Parathyroid adenoma (tissue), 2 donors: ENCODE data around the gene DUSP28.
A peak's percentile ranks its signal among the peaks of the same experiment; 100 is the strongest.
"Not testable (repeated sequence)": the region's sequence is repeated elsewhere in the genome, so short reads cannot be mapped to it uniquely, and the experiment has no call there.

Experiments
- H2AFZ ChIP-seq: fragments of 300-600 bp; sonication (generic); one replicate; pipeline ENCODE4 v1.7.0; 2017; ENCODE audit warnings: antibody characterized with exemption, mild to moderate bottlenecking
- H3K27ac ChIP-seq: fragments of 300-600 bp; sonication (generic); one replicate; pipeline ENCODE4 v1.7.0; 2017
- H3K27me3 ChIP-seq: fragments of 300-600 bp; sonication (generic); one replicate; pipeline ENCODE4 v1.7.0; 2017; ENCODE audit warnings: low read length; ENCODE audit not compliant: control insufficient read depth, insufficient read depth
- H3K36me3 ChIP-seq: fragments of 300-600 bp; sonication (generic); one replicate; pipeline ENCODE4 v1.7.0; 2017; ENCODE audit warnings: low read length; ENCODE audit not compliant: control insufficient read depth, insufficient read depth
- H3K4me1 ChIP-seq: fragments of 300-600 bp; sonication (generic); one replicate; pipeline ENCODE4 v1.7.0; 2017; ENCODE audit warnings: control low read depth
- H3K4me2 ChIP-seq: fragments of 300-600 bp; sonication (generic); one replicate; pipeline ENCODE4 v1.7.0; 2017; ENCODE audit warnings: low read length
- H3K4me3 ChIP-seq: fragments of 300-600 bp; sonication (generic); one replicate; pipeline ENCODE4 v1.7.0; 2017; ENCODE audit warnings: low read depth, low read length
- H3K79me2 ChIP-seq: fragments of 300-600 bp; sonication (generic); one replicate; pipeline ENCODE4 v1.7.0; 2017; ENCODE audit warnings: control low read depth
- H3K9ac ChIP-seq: fragments of 300-600 bp; sonication (generic); one replicate; pipeline ENCODE4 v1.7.0; 2017; ENCODE audit warnings: mild to moderate bottlenecking
- H3K9me3 ChIP-seq: fragments of 300-600 bp; sonication (generic); one replicate; pipeline ENCODE4 v1.7.0; 2017; ENCODE audit warnings: low read length; ENCODE audit not compliant: control insufficient read depth
- TF ChIP-seq, protein P1 (sequence below): fragments of 300-600 bp; sonication (generic); IDR thresholded peaks from one replicate; pipeline ENCODE4 v1.7.0; 2017; ENCODE audit warnings: antibody characterized with exemption, mild to moderate bottlenecking
- donor health status: primary hyperparathyroidism.

The DUSP28 gene

GRCh38 chr2:240558236-240558761 lies 1.9 kb upstream of the DUSP28 start:
- Histone ChIP-seq H3K4me2 (peak overlapping the region; percentile 63), H3K9me3 (no peaks in the 10 kb centered on the region), H3K27me3 (no peaks in the 10 kb centered on the region), H3K4me3 (peak overlapping the region; percentile 11), H3K79me2 (peaks cover 35% of the 10 kb centered on the region), H3K27ac (no peak overlapping the region), H3K36me3 (no peaks in the 10 kb centered on the region), H2AFZ (no peak overlapping the region), H3K4me1 (peaks cover 16% of the 10 kb centered on the region), H3K9ac (no peak overlapping the region)
- TF ChIP-seq, protein P1, sequence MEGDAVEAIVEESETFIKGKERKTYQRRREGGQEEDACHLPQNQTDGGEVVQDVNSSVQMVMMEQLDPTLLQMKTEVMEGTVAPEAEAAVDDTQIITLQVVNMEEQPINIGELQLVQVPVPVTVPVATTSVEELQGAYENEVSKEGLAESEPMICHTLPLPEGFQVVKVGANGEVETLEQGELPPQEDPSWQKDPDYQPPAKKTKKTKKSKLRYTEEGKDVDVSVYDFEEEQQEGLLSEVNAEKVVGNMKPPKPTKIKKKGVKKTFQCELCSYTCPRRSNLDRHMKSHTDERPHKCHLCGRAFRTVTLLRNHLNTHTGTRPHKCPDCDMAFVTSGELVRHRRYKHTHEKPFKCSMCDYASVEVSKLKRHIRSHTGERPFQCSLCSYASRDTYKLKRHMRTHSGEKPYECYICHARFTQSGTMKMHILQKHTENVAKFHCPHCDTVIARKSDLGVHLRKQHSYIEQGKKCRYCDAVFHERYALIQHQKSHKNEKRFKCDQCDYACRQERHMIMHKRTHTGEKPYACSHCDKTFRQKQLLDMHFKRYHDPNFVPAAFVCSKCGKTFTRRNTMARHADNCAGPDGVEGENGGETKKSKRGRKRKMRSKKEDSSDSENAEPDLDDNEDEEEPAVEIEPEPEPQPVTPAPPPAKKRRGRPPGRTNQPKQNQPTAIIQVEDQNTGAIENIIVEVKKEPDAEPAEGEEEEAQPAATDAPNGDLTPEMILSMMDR, result no peak

GRCh38 chr2:240559286-240559685 lies 871 bp upstream of the DUSP28 start:
- TF ChIP-seq, protein P1, result no peak

GRCh38 chr2:240560480-240561324 lies 545 bp downstream of the DUSP28 start:
- H3K4me3 ChIP-seq, result peak overlapping the region; percentile 80
- peaks cover 21% of the 10 kb centered on the region for H3K4me1 ChIP-seq
- H3K79me2 ChIP-seq, result peaks cover 26% of the 10 kb centered on the region
- H3K9me3 ChIP-seq, result no peaks in the 10 kb centered on the region
- peak overlapping the region; percentile 97 for H2AFZ ChIP-seq
- no peaks in the 10 kb centered on the region for H3K27me3 ChIP-seq
- H3K27ac ChIP-seq, result peak overlapping the region; percentile 89
- H3K4me2 ChIP-seq, result peak overlapping the region; percentile 80
- peak overlapping the region; percentile 93 for H3K9ac ChIP-seq
- TF ChIP-seq, protein P1, result peak; percentile 37
- H3K36me3 ChIP-seq, result no peaks in the 10 kb centered on the region

More at GRCh38 chr2:240559286-240559685, 871 bp upstream of the DUSP28 start:
- no peaks in the 10 kb centered on the region for H3K9me3 ChIP-seq
- peaks cover 31% of the 10 kb centered on the region for H3K79me2 ChIP-seq
- peaks cover 16% of the 10 kb centered on the region for H3K4me1 ChIP-seq
- H2AFZ ChIP-seq, result no peak overlapping the region
- peak overlapping the region; percentile 80 for H3K4me3 ChIP-seq
- H3K36me3 ChIP-seq, result no peaks in the 10 kb centered on the region
- no peaks in the 10 kb centered on the region for H3K27me3 ChIP-seq
- H3K9ac ChIP-seq, result no peak overlapping the region
- H3K4me2 ChIP-seq, result no peak overlapping the region
- no peak overlapping the region for H3K27ac ChIP-seq

DNA sequence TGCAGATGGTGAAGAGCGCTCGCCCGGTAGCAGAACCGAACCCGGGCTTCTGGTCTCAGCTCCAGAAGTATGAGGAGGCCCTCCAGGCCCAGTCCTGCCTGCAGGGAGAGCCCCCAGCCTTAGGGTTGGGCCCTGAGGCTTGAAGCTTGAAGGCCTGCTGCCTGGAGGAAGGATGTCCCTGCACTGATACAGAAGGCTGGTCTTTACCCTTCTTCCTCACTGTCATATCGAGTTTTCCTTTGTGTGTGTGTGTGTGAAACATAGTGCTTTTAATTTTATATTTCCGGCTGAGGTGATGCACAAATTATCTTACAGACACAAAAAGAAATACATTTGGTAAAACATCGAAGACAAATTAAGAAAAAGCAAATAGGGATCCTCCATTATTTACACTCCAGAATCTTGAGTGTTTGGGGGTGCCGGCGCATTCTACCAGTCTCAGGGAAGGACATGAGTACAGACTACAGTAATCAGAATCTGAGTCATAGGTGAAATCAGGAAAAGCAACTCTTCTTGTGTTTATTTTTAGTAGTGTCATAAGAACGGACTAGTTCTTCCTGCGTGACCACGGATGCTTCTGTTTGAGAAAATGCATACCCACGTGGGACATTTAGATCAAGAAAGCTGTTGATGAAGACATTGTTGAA lies 1.3 kb downstream of the DUSP28 start:
- Histone ChIP-seq H3K36me3 (no peaks in the 10 kb centered on the region), H3K79me2 (peaks cover 21% of the 10 kb centered on the region), H3K27ac (peak overlapping the region; percentile 89), H3K4me2 (peak overlapping the region; percentile 80), H3K4me1 (peaks cover 27% of the 10 kb centered on the region), H3K9ac (no peak overlapping the region), H3K9me3 (no peaks in the 10 kb centered on the region), H2AFZ (peak overlapping the region; percentile 97), H3K4me3 (peak overlapping the region; percentile 49), H3K27me3 (no peaks in the 10 kb centered on the region)
- TF ChIP-seq, protein P1, result no peak

- H3K4me3 ChIP-seq, H3K27ac ChIP-seq, H3K9ac ChIP-seq, H3K9me3 ChIP-seq, H3K36me3 ChIP-seq, H3K27me3 ChIP-seq, H2AFZ ChIP-seq, H3K4me2 ChIP-seq, H3K79me2 ChIP-seq: not testable (repeated sequence)
- peaks cover 33% of the 10 kb centered on the region for H3K4me1 ChIP-seq
Observed at GRCh38 chr2:240563231-240563630, 3.1 kb downstream of the DUSP28 start.
